Measurements from ENCODE around the gene ADGRB3. TPM values are rescaled to one million over a fixed set of nuclear protein-coding genes. Genes with fewer than 3 reads are reported as not detected.
A peak's percentile ranks its signal among the peaks of the same experiment; 100 is the strongest.

Gene ADGRB3
- polyA plus RNA-seq, 1 of the 3 experiments (the other 2 are of a cell fraction) = 0.12 TPM

- no peak overlapping the region for H3K4me2 ChIP-seq
- no peak overlapping the region; a peak in 1 of 4 replicates for H3K4me3 ChIP-seq (ENCODE audit: low read depth in 2 of 2, low read length in 1 of 2)
- CTCF ChIA-PET = interaction anchor here (0.9 kb wide), 1 partner anchor 12 kb away, joined by 3 read pairs; no protein-coding TSS in a partner anchor
- no peaks in the 10 kb centered on the region for H3F3A ChIP-seq (replicated peaks; ENCODE audit: insufficient read depth)
- H4K20me1 ChIP-seq (ENCODE audit: insufficient read depth) = no peaks in the 10 kb centered on the region
- no peak overlapping the region for H2AFZ ChIP-seq (ENCODE audit: low read depth)
- H3K79me2 ChIP-seq (ENCODE audit: insufficient read depth) = no peaks in the 10 kb centered on the region
- DNase-seq = no peak
- no peaks in the 10 kb centered on the region for H3K9me3 ChIP-seq
- TF ChIP-seq MXI1 (IDR thresholded peaks at IDR 0.05; ENCODE audit: low read depth, low read length) = no peak
- TF ChIP-seq MAX (IDR thresholded peaks at IDR 0.05; ENCODE audit: low read depth) = no peak
- no peak for TF ChIP-seq SIN3A (IDR thresholded peaks at IDR 0.05; ENCODE audit: borderline replicate concordance, low read depth, low read length)
- no peak for TF ChIP-seq TAF1 (IDR thresholded peaks at IDR 0.05; ENCODE audit: borderline replicate concordance, low read depth, low read length)
- TF ChIP-seq NRF1 (IDR thresholded peaks at IDR 0.05; ENCODE audit: low read depth, low read length) = no peak
- no peak for TF ChIP-seq YY1 (IDR thresholded peaks at IDR 0.05; ENCODE audit: low read depth)
- TF ChIP-seq, protein P1, sequence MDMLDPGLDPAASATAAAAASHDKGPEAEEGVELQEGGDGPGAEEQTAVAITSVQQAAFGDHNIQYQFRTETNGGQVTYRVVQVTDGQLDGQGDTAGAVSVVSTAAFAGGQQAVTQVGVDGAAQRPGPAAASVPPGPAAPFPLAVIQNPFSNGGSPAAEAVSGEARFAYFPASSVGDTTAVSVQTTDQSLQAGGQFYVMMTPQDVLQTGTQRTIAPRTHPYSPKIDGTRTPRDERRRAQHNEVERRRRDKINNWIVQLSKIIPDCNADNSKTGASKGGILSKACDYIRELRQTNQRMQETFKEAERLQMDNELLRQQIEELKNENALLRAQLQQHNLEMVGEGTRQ (IDR thresholded peaks at IDR 0.05; ENCODE audit: borderline replicate concordance, low read depth, low read length) = no peak
- TF ChIP-seq FOXJ3 (CRISPR knock-in tag; IDR thresholded peaks at IDR 0.05) = no peak
- no peak for TF ChIP-seq NFIC (IDR thresholded peaks at IDR 0.05; ENCODE audit: borderline replicate concordance)
- no peak for TF ChIP-seq POLR2AphosphoS5 (IDR thresholded peaks at IDR 0.05; ENCODE audit: low read depth, low read length)
- no peaks in the 10 kb centered on the region for H3K9me2 ChIP-seq
- H3K36me3 ChIP-seq (replicated peaks in 1 of 2; ENCODE audit: control insufficient read depth in 1 of 2, insufficient read depth in 2 of 2, low read length in 1 of 2) = no peaks in the 10 kb centered on the region
- POLR2A ChIA-PET = no interaction called here
- H3K27me3 ChIP-seq (ENCODE audit: insufficient read depth) = no peaks in the 10 kb centered on the region
- WGBS (ENCODE audit: low lambda C conversion rate) = 35% methylated on average over 3 of the region's 3 CpGs
- no peak overlapping the region for H3K27ac ChIP-seq (ENCODE audit: low read depth in 2 of 2, low read length in 1 of 2)
- H3K9ac ChIP-seq = no peak overlapping the region
- no peaks in the 10 kb centered on the region; a peak in 1 of 4 replicates for H3K4me1 ChIP-seq (ENCODE audit: control insufficient read depth in 1 of 2, insufficient read depth in 2 of 2, low read depth in 1 of 2, low read length in 1 of 2)
These were observed 22.5 kb downstream of the ADGRB3 start for GRCh38 chr6:68657374-68658139.

- 0 out of 2 replicates have a peak overlapping the region, but pooled peaks have one; percentile 41 for H2AFZ ChIP-seq (ENCODE audit: low read depth)
- no peak for DNase-seq
- H3K79me2 ChIP-seq (ENCODE audit: insufficient read depth) = no peaks in the 10 kb centered on the region
- no peaks in the 10 kb centered on the region for H3K36me3 ChIP-seq (replicated peaks in 1 of 2; ENCODE audit: control insufficient read depth in 1 of 2, insufficient read depth in 2 of 2, low read length in 1 of 2)
- H3K4me2 ChIP-seq = no peak overlapping the region
- H3K9me2 ChIP-seq = no peaks in the 10 kb centered on the region
- POLR2A ChIA-PET = no interaction called here
- no peak overlapping the region for H3K27ac ChIP-seq (ENCODE audit: low read depth in 2 of 2, low read length in 1 of 2)
- H3K4me3 ChIP-seq (ENCODE audit: low read depth in 2 of 2, low read length in 1 of 2) = no peak overlapping the region
- CTCF ChIA-PET = interaction anchor here (0.9 kb wide), 1 partner anchor 13 kb away, joined by 3 read pairs; no protein-coding TSS in a partner anchor
- TF ChIP-seq TAF1 (IDR thresholded peaks at IDR 0.05; ENCODE audit: borderline replicate concordance, low read depth, low read length) = no peak
- TF ChIP-seq MXI1 (IDR thresholded peaks at IDR 0.05; ENCODE audit: low read depth, low read length) = no peak
- TF ChIP-seq GATA2 (CRISPR knock-in tag; IDR thresholded peaks at IDR 0.05) = no peak
- TF ChIP-seq, protein P2, sequence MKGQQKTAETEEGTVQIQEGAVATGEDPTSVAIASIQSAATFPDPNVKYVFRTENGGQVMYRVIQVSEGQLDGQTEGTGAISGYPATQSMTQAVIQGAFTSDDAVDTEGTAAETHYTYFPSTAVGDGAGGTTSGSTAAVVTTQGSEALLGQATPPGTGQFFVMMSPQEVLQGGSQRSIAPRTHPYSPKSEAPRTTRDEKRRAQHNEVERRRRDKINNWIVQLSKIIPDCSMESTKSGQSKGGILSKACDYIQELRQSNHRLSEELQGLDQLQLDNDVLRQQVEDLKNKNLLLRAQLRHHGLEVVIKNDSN (IDR thresholded peaks at IDR 0.05; ENCODE audit: borderline replicate concordance, low read depth) = no peak
- TF ChIP-seq, protein P3, sequence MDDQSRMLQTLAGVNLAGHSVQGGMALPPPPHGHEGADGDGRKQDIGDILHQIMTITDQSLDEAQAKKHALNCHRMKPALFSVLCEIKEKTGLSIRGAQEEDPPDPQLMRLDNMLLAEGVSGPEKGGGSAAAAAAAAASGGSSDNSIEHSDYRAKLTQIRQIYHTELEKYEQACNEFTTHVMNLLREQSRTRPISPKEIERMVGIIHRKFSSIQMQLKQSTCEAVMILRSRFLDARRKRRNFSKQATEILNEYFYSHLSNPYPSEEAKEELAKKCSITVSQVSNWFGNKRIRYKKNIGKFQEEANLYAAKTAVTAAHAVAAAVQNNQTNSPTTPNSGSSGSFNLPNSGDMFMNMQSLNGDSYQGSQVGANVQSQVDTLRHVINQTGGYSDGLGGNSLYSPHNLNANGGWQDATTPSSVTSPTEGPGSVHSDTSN (IDR thresholded peaks at IDR 0.05) = no peak
- TF ChIP-seq JUND (IDR thresholded peaks at IDR 0.05) = no peak
- no peak for TF ChIP-seq ZBTB33 (IDR thresholded peaks at IDR 0.05; ENCODE audit: borderline replicate concordance, low read depth)
- TF ChIP-seq CTCF (IDR thresholded peaks at IDR 0.05) = no peak
- no peak for TF ChIP-seq TEAD4 (IDR thresholded peaks at IDR 0.05; ENCODE audit: borderline replicate concordance, insufficient read depth)
- TF ChIP-seq, protein P1 (IDR thresholded peaks at IDR 0.05; ENCODE audit: borderline replicate concordance, low read depth, low read length) = no peak
- TF ChIP-seq RCOR1 (IDR thresholded peaks at IDR 0.05; ENCODE audit: low read length) = no peak
- no peaks in the 10 kb centered on the region for H3F3A ChIP-seq (replicated peaks; ENCODE audit: insufficient read depth)
- H3K27me3 ChIP-seq (ENCODE audit: insufficient read depth) = no peaks in the 10 kb centered on the region
- WGBS (ENCODE audit: low lambda C conversion rate) = 24% methylated on average over 2 of the region's 2 CpGs
- no peak overlapping the region for H3K9ac ChIP-seq
- no peaks in the 10 kb centered on the region for H3K9me3 ChIP-seq
- no peaks in the 10 kb centered on the region; a peak in 1 of 4 replicates for H3K4me1 ChIP-seq (ENCODE audit: control insufficient read depth in 1 of 2, insufficient read depth in 2 of 2, low read depth in 1 of 2, low read length in 1 of 2)
- no peaks in the 10 kb centered on the region for H4K20me1 ChIP-seq (ENCODE audit: insufficient read depth)
These were observed 23.3 kb downstream of the ADGRB3 start for GRCh38 chr6:68658338-68658737.
